Spinal cord (tissue), 10 donors: ENCODE data around the gene NME4. TPM values are rescaled to one million over a fixed set of nuclear protein-coding genes. Genes with fewer than 3 reads are reported as not detected.
"Not testable (repeated sequence)": the region's sequence is repeated elsewhere in the genome, so short reads cannot be mapped to it uniquely, and the experiment has no call there.

Experiments used
- DNase-seq, 6 donors: peaks; one replicate each; pipeline versions ENCODE4 v3.0.0 to v3.0.0-alpha.2; 2013 to 2015; ENCODE audit warnings: low spot score in 6 of 6, low read depth in 4 of 6
- H3K27ac ChIP-seq: one replicate; pipeline ENCODE4 v1.5.1; 2013; ENCODE audit warnings: low read depth, low read length, control low read depth
- H3K27me3 ChIP-seq: one replicate; pipeline ENCODE4 v1.6.1; 2013; ENCODE audit warnings: low read length; ENCODE audit not compliant: control insufficient read depth, insufficient read depth
- H3K36me3 ChIP-seq: one replicate; pipeline ENCODE4 v1.6.1; 2013; ENCODE audit warnings: low read length; ENCODE audit not compliant: control insufficient read depth, insufficient read depth
- H3K4me1 ChIP-seq: one replicate; pipeline ENCODE4 v1.6.1; 2013; ENCODE audit warnings: low read length; ENCODE audit not compliant: control insufficient read depth, insufficient read depth
- H3K4me3 ChIP-seq: one replicate; pipeline ENCODE4 v1.5.1; 2013; ENCODE audit warnings: low read depth, low read length, control low read depth
- H3K9me3 ChIP-seq: one replicate; pipeline ENCODE4 v1.6.1; 2013; ENCODE audit warnings: low read length; ENCODE audit not compliant: control insufficient read depth, insufficient read depth
- WGBS: methylation state at CpG from one replicate; pipeline ENCODE4 v1.1.5; 2013; ENCODE audit warnings: missing lambda C conversion rate; ENCODE audit not compliant: insufficient coverage; 5-methylcytosine and 5-hydroxymethylcytosine counted together
- polyA plus RNA-seq, 2 donors: library from polyadenylated mRNA; unstranded; fragments of 120-200 nt; gene quantifications; one replicate each; pipeline ENCODE4 v1.2.1, GENCODE V29; 2013; ENCODE audit not compliant: insufficient read length in 2 of 2
- total RNA-seq, 2 donors: library from RNA; depleted of rRNA in 1 of 2; stranded (reverse); fragments of 120-200 nt in 1 of 2; fragments of >200 nt in 1 of 2; gene quantifications; one replicate each; pipeline versions ENCODE4 v1.2.3 to v1.2.4, GENCODE V29; 2013 to 2014
- donor health status: healthy.

Gene NME4
- total and polyA plus RNA-seq, 4 donors: 14.3 to 150 (median 111) TPM

DNA sequence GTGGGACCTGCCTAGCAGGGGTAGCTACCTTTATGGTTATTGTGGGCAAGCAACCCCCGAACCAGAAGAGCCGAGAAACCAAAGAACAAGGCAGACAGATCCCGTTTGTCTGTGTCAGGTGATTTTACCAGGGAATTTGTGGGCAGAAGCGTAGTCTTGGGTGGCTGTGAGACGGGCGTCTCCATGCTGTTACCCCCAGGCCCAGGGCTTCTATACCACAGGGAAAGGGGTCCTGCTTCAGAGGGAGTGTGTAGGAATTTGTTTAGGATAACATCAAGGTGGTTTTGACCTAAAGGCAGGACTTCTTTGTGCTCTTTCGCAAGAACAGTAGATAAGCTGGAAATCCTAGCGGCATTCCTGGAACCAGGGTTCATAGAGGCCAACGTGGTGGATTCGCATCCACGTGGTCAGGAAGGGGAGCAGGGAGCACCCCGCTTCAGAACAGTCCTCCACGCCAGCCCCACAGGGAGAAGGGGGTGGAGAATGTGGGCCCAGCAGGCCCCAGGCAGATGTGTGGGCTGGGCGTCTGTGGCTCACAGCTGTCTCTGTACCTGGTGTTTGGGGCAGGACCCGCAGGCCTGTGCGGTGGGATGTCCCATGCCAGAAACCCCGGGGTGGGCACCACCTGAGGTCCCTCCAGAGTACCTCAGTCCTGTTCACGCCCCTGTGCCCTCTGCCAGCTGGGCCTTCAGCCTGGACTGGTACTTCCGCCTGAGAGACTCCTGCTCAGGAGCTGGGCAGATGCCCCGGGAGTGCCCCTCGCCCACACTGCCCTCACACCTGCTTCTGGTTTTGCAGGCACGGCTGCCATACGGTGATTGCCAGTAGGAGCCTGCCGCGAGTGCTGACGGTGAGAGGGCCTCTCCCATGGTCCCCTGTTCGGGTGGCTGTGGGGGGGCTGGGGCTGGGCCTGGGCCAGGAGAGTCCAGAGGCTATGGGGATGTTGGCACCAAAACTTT is 8.8 kb downstream of the NME4 start:
- Histone ChIP-seq H3K36me3 (peaks cover 45% of the 10 kb centered on the region), H3K27ac (no peak overlapping the region), H3K9me3 (no peaks in the 10 kb centered on the region), H3K27me3 (no peaks in the 10 kb centered on the region), H3K4me1 (peaks cover 12% of the 10 kb centered on the region), H3K4me3 (no peak overlapping the region)
- no peak for DNase-seq
- WGBS: 91% methylated on average over 25 of the region's 27 CpGs

- 81% methylated on average over 15 of the region's 16 CpGs for WGBS
- Histone ChIP-seq H3K27ac (no peak overlapping the region), H3K4me1 (peaks cover 3% of the 10 kb centered on the region), H3K4me3 (no peak overlapping the region), H3K27me3 (no peaks in the 10 kb centered on the region), H3K9me3 (no peaks in the 10 kb centered on the region), H3K36me3 (peaks cover 57% of the 10 kb centered on the region)
- no peak for DNase-seq
Observed at GRCh38 chr16:407253-407652, 10.3 kb downstream of the NME4 start.

- DNase-seq: no peak
- no peaks in the 10 kb centered on the region for H3K27me3 ChIP-seq
- no peaks in the 10 kb centered on the region for H3K4me1 ChIP-seq
- no peak overlapping the region for H3K27ac ChIP-seq
- peaks cover 58% of the 10 kb centered on the region for H3K36me3 ChIP-seq
- no peak overlapping the region for H3K4me3 ChIP-seq
- no peaks in the 10 kb centered on the region for H3K9me3 ChIP-seq
- WGBS: 89% methylated on average over 35 of the region's 36 CpGs
Observed at GRCh38 chr16:410516-411178, 13.6 kb downstream of the NME4 start.

- DNase-seq: no peak
Observed at GRCh38 chr16:411576-412265, 14.7 kb downstream of the NME4 start.

DNA sequence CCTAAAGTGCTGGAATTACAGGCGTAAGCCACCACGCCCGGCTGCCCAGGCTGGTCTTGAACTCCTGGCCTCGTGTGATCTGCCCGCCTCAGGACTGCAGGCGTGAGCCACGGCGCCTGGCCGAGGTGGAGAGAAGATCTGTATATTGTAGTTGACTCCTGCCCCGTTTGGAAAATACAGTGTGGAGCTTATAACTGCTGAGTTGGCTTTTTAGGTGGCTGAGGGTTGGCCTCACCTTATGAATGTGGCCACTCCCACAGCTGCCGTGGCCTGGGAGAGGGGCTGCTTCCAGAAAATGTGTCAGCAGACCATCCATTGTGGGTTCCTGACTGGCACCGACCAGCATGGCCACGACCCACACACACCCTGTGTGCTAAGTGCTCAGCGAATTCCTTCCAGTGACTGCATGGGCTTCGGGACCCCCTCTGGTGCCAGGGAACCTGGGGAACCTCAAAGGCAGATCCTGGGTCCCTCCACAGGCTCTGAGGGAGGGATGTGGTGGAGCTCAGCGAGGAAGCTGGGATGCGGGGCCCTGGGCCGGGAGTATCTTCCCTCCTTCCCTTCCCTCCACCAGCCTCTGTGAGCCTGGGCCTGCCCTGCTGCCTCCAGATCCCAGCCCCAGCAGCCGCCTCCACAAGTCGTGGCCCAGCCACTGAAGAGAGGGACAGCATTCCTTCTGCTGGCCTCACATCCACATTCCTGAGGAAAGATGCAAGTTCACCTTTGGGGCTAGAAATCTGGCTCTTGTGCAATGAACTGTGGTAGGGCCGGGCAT is 17.6 kb downstream of the NME4 start:
- DNase-seq: no peak
- Histone ChIP-seq H3K27ac (no peak overlapping the region), H3K4me1 (no peaks in the 10 kb centered on the region), H3K36me3 (peaks cover 32% of the 10 kb centered on the region), H3K27me3 (no peaks in the 10 kb centered on the region), H3K9me3 (no peaks in the 10 kb centered on the region), H3K4me3 (no peak overlapping the region)
- 93% methylated on average over 15 of the region's 21 CpGs for WGBS

More at GRCh38 chr16:411576-412265, 14.7 kb downstream of the NME4 start:
- no peak overlapping the region for H3K27ac ChIP-seq
- H3K4me3 ChIP-seq: no peak overlapping the region
- H3K9me3 ChIP-seq: no peaks in the 10 kb centered on the region
- 94% methylated on average over 26 of the region's 26 CpGs for WGBS
- no peaks in the 10 kb centered on the region for H3K27me3 ChIP-seq
- H3K4me1 ChIP-seq: no peaks in the 10 kb centered on the region
- peaks cover 52% of the 10 kb centered on the region for H3K36me3 ChIP-seq

DNA sequence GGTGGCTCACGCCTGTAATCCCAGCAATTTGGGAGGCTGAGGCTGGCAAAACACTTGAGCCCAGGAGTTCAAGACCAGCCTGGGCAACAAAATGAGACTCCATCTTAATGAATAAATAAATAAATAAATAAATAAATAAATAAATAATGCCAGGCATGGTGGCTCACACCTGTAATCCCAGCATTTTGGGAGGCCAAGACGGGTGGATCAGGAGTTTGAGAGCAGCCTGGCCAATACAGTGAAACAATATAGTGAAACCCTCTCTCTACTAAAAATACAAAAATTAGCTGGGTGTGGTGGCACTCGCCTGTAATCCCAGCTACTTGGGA is 18.1 kb downstream of the NME4 start:
- H3K36me3 ChIP-seq: peaks cover 27% of the 10 kb centered on the region
- DNase-seq, H3K4me3 ChIP-seq, H3K9me3 ChIP-seq, H3K27ac ChIP-seq, H3K4me1 ChIP-seq, H3K27me3 ChIP-seq: not testable (repeated sequence)
- no CpG with 5 or more reads among the region's 3 CpGs for WGBS

DNA sequence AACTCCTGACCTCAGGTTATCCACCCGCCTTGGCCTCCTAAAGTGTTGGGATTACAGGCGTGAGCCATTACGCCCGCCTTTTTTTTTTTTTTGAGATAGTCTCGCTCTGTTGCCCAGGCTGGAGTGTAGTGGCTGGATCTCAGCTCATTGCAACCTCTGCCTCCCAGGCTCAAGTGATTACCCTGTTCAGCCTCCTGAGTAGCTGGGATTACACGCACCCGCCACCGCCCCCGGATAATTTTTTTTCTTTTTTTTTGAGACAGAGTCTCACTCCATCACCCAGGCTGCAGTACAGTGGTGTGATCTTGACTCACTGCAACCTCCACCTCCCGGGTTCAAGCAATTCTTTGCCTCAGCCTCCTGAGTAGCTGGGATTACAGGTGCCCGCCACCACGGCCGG is 25.2 kb downstream of the NME4 start:
- not testable (repeated sequence) for H3K4me3 ChIP-seq, H3K27me3 ChIP-seq, H3K36me3 ChIP-seq, DNase-seq, H3K27ac ChIP-seq, H3K9me3 ChIP-seq
- WGBS: 98% methylated on average over 6 of the region's 13 CpGs
- peaks cover 28% of the 10 kb centered on the region for H3K4me1 ChIP-seq

DNA sequence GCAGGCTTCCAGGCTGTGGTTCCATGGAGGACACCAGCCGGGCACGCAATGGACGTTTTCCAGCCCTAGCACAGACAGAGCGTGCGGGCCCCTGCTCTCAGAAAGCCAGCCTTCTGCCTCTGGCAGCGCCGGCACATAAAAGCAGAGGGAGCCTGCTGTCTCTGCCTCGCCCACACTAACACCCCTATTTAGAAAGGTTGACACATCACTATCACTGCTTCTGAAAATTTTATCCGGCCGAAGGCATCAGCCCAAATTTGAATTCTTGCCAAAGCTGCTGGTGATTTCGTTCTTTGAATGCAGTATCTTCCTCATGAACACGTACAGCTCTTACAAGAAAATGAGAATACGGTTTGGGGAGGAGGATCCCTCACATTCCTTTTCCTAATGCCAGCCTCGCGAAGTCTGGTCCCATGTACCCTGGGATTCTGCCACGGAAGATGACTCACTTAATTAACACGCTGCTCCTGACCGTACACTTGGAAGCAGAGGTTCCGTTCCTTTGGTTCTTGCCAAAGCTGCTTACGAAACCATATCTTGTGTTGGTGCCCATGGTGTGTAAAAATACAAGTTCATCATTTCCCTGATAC is 27.1 kb downstream of the NME4 start:
- 41% methylated on average over 12 of the region's 20 CpGs for WGBS
- H3K27ac ChIP-seq: no peak overlapping the region
- peaks cover 40% of the 10 kb centered on the region for H3K4me1 ChIP-seq
- H3K9me3 ChIP-seq: no peaks in the 10 kb centered on the region
- peak in 2 of 6 donors; percentile 56 to 59 for DNase-seq
- H3K27me3 ChIP-seq: no peaks in the 10 kb centered on the region
- peak overlapping the region; percentile 73 for H3K4me3 ChIP-seq
- peaks cover 4% of the 10 kb centered on the region for H3K36me3 ChIP-seq

GRCh38 chr16:424623-425081 is 27.7 kb downstream of the NME4 start:
- Histone ChIP-seq H3K4me3 (peak overlapping the region; percentile 73), H3K4me1 (peaks cover 40% of the 10 kb centered on the region), H3K27me3 (no peaks in the 10 kb centered on the region), H3K36me3 (peaks cover 7% of the 10 kb centered on the region), H3K9me3 (no peaks in the 10 kb centered on the region), H3K27ac (no peak overlapping the region)
- peak in 2 of 6 donors; percentile 38 to 69 for DNase-seq
- 8% methylated on average over 31 of the region's 31 CpGs for WGBS
